HEK293 (cell line): Measurements from ENCODE around the gene SNX10.

Source experiments
- ZNF184 ChIP-seq: fragments of 450-650 bp; IDR thresholded peaks from 2 replicates; pipeline ENCODE4 v1.5.1; 2018; ENCODE audit warnings: missing biosample characterization, mild to moderate bottlenecking, missing genetic modification characterization
- ZNF624 ChIP-seq: fragments of 450-650 bp; formaldehyde crosslinking; IDR thresholded peaks from 2 replicates; pipeline ENCODE4 v1.5.1; 2017; ENCODE audit warnings: missing biosample characterization, missing genetic modification characterization
- TF ChIP-seq, protein P1 (sequence below): fragments of 450-650 bp; formaldehyde crosslinking; IDR thresholded peaks from 2 replicates; pipeline ENCODE4 v1.5.1; 2016; ENCODE audit warnings: missing biosample characterization, missing genetic modification characterization

DNA sequence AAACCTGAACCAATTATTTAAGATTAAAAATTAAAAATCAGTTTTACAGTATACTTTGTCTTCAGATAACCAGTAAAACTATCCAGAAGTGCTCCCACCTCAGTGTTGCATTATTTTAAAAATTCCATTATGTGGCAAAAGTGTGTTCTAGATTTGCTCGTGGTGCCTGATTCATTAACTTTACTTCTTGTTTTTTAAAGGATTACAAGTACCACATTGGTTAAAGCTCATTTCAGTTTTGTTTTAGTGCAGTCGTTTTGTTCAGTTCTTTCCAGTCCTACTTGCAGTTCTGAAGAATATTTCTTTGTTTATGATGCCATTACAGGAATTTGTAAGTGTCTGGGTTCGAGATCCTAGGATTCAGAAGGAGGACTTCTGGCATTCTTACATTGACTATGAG, 69.0 kb downstream of the SNX10 start:
- TF ChIP-seq ZNF184 (tag by site-specific recombination) (no peak), ZNF624 (tag by site-specific recombination) (no peak)
- TF ChIP-seq, protein P1, sequence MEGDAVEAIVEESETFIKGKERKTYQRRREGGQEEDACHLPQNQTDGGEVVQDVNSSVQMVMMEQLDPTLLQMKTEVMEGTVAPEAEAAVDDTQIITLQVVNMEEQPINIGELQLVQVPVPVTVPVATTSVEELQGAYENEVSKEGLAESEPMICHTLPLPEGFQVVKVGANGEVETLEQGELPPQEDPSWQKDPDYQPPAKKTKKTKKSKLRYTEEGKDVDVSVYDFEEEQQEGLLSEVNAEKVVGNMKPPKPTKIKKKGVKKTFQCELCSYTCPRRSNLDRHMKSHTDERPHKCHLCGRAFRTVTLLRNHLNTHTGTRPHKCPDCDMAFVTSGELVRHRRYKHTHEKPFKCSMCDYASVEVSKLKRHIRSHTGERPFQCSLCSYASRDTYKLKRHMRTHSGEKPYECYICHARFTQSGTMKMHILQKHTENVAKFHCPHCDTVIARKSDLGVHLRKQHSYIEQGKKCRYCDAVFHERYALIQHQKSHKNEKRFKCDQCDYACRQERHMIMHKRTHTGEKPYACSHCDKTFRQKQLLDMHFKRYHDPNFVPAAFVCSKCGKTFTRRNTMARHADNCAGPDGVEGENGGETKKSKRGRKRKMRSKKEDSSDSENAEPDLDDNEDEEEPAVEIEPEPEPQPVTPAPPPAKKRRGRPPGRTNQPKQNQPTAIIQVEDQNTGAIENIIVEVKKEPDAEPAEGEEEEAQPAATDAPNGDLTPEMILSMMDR (tag by site-specific recombination), result no peak
